ENCODE measurements around the gene CSNK1E.

GRCh38 chr22:38347944-38348750, 30.9 kb upstream of the CSNK1E start:
- no peak for TF ChIP-seq CTCF (conservative IDR thresholded peaks at IDR 0.05; ENCODE audit: low read depth, low read length)
- TF ChIP-seq EZH2 (IDR thresholded peaks at IDR 0.05; ENCODE audit: borderline replicate concordance, low read depth, low read length, poor library complexity, severe bottlenecking), result no peak
